Stimulated activated CD4-positive, alpha-beta T cell treated with anti-CD3 and anti-CD28 coated beads, Interleukin-1b, Interleukin-23, amount 100 ng/mL, for 1 hour (primary cell): ENCODE results near the gene CFAP46.
"Not testable (repeated sequence)": the region's sequence is repeated elsewhere in the genome, so short reads cannot be mapped to it uniquely, and the experiment has no call there.

Source experiments
- DNase-seq, 2 donors: peaks; one replicate each; pipeline ENCODE4 v3.0.0-alpha.2; 2020; ENCODE audit warnings: low read depth in 2 of 2

CFAP46 gene

DNA sequence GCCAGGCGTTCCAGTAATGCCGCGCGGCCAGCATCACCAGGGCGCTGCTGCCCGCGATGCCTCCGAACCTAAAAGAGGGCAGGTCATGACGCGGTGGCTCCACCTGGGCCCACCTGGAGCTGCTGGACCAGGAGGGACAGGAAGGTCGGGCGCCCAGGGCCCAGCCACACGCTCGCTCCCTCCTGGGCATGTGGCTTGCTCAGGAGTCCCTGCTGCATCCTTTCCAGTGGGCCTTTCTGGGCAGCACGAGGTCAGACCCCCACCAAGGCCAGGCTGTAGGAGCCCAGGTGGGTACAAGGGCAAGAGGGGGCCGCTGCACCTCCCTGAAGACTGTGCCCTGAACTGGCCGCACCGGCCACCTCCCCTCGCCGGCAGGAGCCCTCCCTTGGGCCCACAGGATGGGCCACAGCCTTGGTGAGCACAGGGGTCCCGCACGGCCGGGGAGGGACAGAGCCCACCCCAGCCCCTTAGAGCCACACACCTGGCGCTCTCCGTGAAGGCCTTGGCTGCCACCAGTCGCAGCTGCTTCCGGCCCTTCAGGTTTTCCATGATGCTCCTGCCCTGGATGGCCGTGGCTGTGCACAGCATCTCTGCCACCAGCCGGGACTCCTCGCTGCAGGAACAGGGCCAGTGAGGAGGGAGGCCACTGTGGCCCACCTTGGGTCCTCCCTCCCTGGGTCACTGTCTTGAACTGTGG lies 43.2 kb downstream of the CFAP46 start:
- no peak for DNase-seq

DNA sequence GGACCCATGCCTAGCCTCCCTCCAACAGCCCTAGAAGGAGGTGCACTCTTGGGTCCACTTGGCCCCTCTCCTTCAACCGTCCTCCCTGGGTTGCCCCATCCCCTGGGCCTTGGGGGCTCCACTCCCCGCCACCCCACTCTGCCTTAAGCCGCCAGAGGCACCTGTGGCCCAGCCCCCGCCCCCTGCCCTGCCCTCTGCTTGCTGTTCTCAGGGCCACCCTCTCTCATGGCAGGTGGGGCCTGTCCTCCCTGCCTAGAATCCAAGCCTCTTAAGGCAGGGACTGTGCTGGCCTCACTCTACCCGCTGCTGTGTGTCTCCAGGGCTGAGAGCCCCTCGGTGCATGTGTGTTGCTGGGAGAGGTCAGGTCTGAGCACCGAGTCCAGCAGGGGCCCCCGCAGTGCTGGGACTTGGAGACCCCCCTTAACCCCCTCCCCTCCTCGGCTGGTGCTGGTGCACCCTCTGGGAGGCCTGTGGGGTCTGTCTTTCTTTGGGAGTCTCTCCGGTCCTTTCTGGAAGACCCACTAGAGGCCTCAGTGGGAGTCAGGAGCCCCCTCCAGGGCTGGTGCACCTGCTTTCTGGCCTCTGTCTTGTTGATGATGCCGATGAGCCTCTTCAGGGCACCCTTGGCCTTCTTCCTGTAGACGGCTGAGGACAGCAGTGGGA lies 43.8 kb downstream of the CFAP46 start:
- no peak for DNase-seq

DNA sequence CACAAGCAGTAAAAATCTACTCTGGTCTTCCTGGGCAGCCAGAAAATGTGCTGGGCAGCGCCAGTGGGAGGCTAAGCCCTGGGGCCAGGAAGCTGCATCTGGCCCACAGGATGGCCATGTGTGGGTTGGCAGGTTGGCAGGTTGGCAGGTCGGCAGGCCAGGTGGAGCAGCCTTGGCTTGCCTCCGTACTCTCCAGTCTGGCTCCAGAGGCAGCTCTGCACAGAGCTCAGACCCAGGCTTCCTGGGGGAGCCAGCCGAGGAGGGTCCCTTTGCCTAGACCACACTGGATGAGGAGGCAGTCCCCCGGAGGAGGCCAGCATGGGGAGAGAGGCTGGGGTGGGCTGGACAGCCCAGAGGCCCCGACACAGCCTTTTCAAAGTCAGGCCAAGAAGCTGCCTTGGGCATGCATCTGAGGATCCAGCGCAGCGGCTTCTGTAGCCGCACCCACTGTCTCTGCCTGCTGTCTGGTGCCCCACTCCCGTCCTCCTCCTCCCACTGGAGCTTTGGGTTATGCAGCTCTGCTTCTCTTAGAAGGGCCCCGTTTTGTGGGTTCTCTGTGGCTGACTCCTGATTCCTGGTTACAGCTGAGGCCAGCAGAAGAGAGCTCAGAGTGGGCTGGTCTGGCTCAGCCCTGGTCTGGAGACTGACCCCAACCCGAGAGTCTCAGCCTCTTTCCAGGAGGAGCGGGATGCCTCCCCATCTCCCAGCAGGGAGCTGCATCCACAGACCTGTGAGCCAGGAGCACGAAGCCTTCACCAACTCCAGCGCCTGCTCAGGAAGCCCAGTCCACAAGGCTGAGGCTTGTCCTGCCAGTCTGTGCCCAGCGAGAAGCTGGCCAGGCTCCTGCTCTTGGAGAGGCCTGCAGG lies 44.6 kb downstream of the CFAP46 start:
- DNase-seq, result no peak

DNA sequence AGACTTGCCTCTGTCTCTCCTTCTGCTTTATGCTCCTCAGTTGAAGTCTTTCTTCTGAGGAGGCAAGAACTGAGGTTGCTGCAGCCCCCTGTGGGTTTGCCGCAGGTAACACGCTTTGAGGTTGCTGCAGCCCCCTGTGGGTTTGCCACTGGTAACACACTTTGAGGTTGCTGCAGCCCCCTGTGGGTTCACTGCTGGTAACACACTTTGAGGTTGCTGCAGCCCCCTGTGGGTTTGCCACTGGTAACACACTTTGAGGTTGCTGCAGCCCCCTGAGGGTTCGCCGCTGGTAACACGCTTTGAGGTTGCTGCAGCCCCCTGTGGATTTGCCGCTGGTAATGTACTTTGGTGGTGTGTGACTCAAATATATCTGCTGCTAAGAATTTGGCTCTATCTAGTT lies 48.6 kb downstream of the CFAP46 start:
- not testable (repeated sequence) for DNase-seq

DNA sequence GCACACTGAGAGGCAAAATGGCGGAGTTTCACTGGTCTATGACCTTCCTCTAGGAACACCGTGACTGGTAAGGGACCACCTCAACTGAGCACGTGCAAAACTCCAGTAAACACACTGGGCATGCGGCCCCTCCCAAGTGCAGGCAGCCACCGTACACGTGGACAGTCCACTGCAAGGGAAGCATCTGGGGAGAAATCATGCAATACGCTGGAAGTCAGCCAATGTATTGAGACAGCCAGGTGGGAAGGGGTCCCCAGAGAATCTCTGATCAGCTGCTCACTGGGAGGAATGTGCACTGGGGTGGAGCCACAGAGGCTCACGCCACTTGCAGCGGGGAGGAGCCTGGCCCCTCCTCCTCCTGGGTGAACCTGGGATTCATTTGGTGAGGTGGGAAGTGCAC lies 49.3 kb downstream of the CFAP46 start:
- DNase-seq, result no peak

DNA sequence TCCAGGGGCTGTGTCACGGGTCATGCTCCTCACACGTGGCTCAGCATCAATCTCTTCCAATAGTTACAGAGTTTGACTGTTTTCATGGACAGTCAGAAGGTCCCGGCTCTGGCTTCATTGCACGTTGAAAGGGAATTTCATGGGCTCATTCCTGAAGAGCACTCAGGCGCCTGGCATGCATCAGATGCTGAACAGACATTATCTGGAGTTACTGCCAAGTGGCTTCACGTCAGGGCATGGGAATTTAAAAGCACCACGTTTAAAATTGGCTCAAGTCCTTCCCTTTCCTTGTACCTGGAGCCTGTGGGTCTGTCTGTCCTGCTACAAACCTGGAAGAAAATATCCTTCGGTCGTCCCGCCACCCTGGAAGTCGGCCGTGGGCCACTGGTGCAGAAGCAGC lies 50.4 kb downstream of the CFAP46 start:
- no peak for DNase-seq

DNA sequence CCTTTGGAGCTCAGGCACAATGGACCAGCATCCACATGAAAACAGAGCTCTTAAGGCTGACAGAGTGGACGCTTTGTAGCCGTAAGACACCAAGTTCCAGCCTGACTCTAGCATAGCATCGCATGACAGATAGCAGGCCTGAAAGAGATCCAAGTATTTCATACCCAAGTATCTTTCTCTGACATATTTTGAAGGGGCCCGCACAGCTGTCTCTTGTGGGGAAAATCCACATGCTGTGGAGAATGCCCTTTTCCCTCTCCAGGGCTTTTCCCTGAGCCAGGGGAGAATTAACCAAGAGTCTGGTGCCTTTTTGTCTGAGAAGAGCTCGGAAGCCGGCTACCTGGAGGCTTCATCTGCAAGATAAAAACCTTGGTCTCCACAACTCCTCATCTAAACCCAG lies 51.0 kb downstream of the CFAP46 start:
- no peak for DNase-seq

DNA sequence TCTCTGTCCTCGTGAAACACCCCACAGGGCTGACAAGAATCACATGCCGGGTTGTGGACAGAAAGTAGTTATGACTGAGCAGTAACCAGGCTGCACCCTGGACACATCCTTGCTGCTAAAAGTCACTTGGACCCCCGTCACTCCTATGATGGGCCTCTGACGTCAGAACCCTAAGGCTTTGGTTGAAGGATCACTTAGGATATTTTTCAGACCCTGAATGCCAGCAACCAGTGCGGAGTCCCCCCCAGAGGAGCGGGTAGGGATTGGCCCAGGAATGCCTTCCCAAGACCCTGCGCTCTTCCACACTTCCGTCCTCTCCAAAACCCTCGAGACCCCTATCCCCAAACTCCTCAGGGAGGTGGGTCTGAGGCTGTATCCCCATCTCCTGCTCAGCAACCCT lies 52.1 kb downstream of the CFAP46 start:
- no peak for DNase-seq

DNA sequence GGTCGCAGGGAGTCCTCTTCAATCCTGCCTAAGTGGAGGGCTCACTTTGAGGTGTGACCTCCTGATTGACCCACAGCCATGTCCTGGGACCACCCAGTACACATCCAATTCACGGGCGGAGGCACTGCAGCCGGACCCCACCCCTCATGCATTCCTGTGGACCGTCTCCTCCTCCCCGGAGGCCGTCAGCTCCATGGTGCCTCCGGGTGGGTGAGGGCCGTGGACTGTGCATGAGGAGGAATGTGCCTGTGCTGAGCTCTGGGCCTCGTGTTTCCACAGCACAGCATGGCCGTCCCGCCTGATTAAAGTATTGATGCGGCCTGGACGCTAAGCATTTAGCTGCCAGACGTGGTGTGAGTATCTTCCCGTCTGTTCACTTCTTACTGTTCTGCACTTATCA lies 52.8 kb downstream of the CFAP46 start:
- no peak for DNase-seq

DNA sequence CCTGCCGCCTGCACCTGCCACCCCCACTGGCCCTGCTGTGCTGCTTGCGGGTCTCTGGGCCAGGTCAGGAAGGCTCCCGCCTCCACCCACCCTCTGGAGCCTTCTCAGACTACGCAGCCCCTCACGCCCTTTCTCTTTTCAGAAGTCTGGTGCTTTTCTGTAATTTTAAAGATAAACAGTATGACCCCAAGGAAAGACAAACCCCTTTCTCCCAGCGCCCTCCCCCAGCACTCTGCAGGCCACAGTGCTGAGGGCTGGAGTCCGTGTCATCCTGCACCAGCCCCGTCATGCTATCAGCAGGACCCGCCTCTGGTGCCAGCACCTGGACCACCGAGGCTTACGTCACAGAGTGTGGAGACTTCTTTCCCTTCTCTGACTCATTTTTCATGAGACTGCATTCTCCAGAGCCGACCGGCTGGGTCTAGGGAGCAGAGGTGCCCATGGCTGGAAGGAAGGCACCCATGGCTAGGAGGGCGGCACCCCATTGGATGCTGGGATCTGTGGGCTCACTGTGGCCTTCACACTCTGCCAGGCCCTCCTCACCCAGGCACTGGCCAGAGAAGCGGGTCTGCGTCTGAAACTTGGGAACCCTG lies 53.4 kb downstream of the CFAP46 start:
- no peak for DNase-seq

DNA sequence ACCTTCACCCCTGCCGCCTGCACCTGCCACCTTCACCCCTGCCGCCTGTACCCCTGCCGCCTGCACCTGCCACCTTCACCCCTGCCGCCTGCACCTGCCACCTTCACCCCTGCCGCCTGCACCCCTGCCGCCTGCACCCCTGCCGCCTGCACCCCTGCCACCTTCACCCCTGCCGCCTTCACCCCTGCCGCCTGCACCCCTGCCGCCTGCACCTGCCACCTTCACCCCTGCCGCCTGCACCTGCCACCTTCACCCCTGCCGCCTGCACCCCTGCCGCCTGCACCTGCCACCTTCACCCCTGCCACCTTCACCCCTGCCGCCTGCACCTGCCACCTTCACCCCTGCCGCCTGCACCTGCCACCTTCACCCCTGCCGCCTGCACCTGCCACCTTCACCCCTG lies 53.9 kb downstream of the CFAP46 start:
- DNase-seq, result not testable (repeated sequence)

DNA sequence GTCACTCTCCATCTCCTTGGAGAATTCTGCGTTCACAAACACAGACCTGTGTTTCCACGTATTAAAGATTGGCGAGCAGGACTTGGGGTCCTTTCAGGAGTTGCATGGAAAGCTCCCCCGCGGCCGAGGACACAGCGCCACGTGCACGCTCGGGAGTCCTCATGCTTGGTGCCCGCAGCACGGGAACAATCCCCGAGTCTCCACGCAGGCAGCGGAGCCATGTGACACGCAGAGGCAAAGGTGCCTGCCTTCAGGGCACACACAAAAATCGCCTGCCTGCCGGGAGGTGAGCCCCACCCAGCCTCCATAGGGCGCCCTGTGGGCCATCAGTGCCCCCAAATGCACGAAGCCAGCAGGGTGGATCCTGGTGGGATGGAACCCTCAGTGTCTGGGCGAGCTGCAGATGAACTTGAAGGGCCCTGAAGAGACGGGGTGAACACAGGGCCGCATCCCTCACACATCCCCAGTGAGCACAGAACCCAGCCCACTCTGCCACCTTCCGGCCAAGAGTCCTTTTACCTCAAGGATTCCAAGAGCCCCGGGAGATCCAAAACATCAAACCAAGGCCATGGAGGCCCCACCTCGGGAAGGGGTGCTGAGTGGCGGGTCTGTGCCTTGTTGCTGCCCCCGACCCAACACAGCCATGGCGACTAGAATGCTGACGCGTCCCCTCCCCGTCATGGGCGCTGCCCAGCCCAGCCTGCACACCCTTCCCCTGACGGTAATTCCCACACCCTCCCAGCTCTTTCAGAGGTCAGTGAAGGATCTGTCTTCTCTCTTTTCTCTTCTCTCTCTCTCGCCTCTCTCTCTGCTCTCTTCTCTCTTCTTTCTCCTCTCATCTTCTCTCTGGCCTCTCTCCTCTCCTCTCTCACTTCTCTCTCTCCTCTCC lies 55.9 kb downstream of the CFAP46 start:
- DNase-seq, result no peak

DNA sequence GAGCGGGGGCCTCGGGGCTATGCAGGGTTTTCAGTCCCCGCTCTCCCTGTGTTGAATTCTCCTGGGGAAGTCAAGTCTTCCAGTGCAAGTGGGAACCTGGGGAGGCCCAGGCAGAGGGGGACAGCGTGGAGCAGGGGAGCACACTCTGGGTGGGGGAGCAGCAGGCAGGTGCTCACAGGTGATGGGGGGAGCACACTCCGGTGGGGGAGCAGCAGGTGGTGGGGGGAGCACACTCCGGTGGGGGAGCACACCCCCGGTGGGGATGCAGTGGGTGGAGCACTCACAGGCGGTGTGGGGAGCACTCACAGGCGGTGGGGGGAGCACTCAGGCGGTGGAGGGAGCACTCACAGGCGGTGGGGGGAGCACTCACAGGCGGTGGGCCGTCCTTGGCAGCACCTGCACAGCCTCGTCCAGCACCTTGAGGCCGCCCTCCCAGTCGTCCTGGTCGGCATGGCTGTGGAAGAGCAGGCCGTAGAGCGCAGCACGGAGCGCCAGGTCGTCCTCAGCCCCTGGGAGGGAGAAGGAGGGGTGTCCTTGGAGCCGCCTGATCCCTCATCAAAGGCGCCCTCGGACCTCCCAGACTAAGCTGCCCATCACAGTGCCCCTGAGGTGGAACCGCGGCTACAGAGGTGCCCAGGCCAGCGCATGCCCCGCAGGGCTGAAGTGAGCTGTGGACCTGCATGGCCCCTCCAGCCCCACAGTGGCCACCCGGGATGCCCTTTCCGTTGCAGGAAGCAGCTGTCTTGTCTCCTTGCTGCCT lies 56.7 kb downstream of the CFAP46 start:
- DNase-seq, result no peak

DNA sequence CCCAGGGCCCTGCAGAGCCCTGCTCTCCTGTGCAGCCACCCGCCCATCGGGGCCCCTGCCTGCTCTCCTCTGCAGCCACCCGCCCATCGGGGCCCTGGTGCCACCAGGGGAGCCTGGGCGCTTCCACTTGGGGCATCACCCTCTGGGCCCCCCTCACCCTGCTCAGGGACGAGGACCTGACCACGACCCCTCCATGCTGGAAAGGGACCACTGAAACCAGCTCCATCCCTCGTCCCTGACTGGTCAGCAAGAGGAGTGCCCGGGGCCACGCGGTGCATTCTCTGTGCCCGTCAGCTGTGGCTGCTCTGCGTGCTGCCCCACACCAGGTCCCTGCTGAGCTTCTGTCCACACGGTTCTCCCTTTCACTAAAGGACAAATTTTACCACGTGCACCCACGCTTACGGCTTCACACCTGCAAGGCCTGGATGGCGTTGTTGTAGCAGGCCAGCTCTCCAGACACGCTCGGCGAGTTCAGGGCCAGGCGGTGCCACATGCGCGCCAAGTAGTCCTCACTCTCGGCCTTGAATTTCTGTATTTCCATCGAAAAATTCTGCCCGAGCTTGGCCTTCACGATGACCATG lies 57.6 kb downstream of the CFAP46 start:
- no peak for DNase-seq

DNA sequence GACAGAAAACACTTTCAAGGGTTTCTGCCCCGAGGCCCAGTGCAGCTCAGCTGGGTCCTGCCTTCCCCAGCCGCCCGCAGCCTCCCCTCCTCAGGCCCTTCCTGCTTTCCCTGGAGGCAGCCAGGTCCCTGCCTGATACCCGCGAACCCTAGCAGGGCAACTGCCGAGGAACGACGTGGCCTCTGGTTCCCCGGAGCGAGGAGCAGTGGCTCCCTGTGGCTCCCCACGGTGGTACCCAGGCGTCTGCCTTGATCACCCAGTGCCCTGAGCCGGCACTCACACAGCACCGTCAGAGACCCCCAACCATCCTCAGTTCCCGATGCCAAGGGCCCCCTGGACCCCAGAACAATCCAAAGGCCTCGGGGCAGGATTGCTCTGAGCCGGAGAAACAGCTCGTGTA lies 58.3 kb downstream of the CFAP46 start:
- no peak for DNase-seq

DNA sequence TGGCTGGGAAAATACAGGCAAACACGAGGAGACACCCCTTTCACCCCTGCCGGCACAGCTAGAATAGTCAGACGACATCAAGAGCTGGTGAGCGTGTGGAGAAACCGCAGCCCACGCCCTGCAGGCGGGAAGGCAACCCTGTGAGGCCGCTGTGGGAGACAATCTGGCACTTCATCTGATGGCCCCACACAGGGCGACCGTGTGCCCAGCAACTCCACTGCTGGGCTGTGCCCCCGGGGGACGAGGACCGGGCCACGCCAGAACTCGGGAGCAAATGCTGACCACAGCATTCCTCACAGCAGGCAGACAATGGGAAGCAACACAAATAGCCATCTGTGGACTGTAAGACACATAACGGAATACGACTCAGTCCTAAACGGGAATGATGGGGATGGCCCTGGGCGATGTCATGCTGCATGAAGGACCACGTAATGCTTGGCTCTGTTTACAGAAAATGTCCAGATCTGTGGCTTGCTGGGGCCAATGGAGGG lies 58.9 kb downstream of the CFAP46 start:
- DNase-seq, result no peak

DNA sequence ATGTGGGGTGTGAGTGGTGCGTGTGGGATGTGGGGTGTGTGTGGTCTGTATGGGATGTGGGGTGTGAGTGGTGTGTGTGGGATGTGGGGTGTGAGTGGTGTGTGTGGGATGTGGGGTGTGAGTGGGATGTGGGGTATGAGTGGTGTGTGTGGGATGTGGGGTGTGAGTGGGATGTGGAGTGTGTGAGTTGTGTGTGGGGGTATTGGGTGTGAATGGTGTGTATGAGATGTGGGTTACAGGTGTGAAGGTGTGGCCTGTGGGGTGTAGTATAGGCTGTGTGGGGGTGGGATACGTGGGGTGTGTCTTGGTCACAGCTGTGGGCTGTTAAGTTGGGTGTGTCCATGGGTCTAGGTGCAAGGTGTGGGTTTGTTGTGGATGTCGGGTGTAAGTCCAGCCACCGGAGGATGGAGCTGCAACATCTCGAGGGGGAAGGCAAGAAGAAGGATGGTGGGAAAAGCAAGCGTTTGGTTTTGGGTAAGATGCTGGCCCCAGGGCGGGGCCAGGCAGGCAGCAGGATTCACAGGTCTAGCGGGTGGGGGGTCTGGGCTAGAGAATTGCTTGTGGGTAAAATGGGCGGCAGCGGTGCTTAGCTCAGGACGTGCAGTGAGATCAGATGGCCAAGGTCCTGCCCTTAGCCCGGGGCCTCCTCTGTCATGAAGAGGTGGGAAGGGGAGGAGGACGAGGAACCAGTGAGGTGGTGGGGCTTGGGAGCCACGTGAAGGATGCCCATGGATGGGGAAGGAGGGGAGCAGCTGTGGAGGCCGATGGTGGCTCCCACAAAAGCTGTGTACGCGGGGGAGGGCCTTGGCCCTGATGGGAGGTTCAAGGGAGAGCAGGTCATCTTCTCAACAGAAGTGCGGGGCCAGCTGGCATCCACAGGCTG lies 60.1 kb downstream of the CFAP46 start:
- no peak for DNase-seq

DNA sequence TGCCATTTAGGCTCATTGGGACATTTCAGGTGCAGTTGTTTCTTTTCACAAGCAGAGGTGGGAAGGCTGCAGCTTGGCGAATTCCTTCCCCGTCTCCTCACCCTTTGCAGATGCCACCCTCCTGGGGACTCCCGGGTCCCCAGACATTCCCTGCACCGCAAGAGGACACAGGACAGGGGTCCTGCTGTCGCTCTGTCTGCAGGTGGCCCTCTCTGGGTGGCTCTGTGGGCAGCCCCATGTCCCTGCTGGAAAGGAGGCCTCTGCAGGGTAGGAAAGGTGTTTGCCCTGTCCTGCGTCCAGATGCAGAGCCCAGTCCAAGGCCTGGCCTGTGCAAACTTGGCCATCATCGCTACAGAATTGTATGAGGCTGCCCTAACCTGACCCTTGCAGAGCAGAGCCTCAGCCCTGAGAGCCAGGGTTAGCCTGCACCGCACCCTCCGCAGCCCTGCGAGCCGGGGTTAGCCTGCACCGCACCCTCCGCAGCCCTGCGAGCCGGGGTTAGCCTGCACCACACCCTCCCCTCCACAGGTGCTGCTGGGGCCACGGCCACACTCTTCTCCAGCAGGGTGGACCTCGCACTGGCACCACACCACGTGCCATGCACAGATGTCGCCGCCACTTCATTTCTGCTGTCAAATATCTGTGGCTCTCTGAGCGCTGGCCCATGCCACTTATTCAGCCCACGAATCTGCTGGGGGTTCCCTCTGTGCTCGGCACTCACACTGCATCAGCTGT lies 61.0 kb downstream of the CFAP46 start:
- no peak for DNase-seq
